Endothelial cell of umbilical vein (primary cell): ENCODE measurements around the gene TMEM208. TPM values are rescaled to one million over a fixed set of nuclear protein-coding genes. Genes with fewer than 3 reads are reported as not detected.
A peak's percentile ranks its signal among the peaks of the same experiment; 100 is the strongest.

Source experiments
- BruUV-seq: library from RNA; stranded (reverse); fragments of 400-500 nt; replicated peaks from 2 replicates; lab custom pipeline; 2021; lab: Mats Ljungman, UMichigan
- CTCF ChIA-PET: fragments of 300-600, 350-600 bp; sonication (Branson Sonifier 250); formaldehyde crosslinking; loops from one replicate; lab custom pipeline; 2021; ENCODE audit warnings: antibody characterized with exemption, inconsistent platforms; lab: Charles Lee
- POLR2A ChIA-PET: fragments of 300-600, 350-600 bp; sonication (Branson Sonifier 250); formaldehyde crosslinking; loops from one replicate; lab custom pipeline; 2021; ENCODE audit warnings: antibody characterized with exemption, inconsistent platforms; lab: Charles Lee
- DNase-seq: peaks from one replicate; pipeline ENCODE4 v3.0.0-alpha.2; 2011; ENCODE audit warnings: low read depth, low spot score
- FAIRE-seq: peaks from 2 replicates; lab custom pipeline; 2011; peaks lifted over from hg19 to GRCh38; lab: Jason Lieb, UNC
- H2AFZ ChIP-seq: 2 replicates; pipeline ENCODE4 v1.6.0; 2012; ENCODE audit warnings: low read depth, low read length, control low read depth, inconsistent platforms
- H3K27ac ChIP-seq: 2 replicates; pipeline ENCODE4 v1.5.1; 2011; ENCODE audit warnings: low read depth, mild to moderate bottlenecking, control low read depth, low read length, moderate library complexity; ENCODE audit not compliant: insufficient read depth
- H3K27me3 ChIP-seq, 2 experiments: 2 replicates each; pipeline versions ENCODE4 v1.6.0 to v1.6.1; 2011; ENCODE audit warnings: low read length in 2 of 2, mixed read lengths in 1 of 2; ENCODE audit not compliant: control insufficient read depth in 2 of 2, insufficient read depth in 2 of 2
- H3K36me3 ChIP-seq, 2 experiments: 2 replicates in 1 of 2; 3 replicates in 1 of 2; pipeline ENCODE4 v1.5.1; 2011; ENCODE audit warnings: low read length in 2 of 2, mild to moderate bottlenecking in 1 of 2, moderate library complexity in 1 of 2; ENCODE audit not compliant: control insufficient read depth in 2 of 2, insufficient read depth in 2 of 2; ENCODE audit errors: extremely low read depth in 1 of 2
- H3K4me1 ChIP-seq: 3 replicates; pipeline ENCODE4 v1.5.1; 2011; ENCODE audit warnings: mild to moderate bottlenecking, low read length; ENCODE audit not compliant: control insufficient read depth, insufficient read depth; ENCODE audit errors: extremely low read depth
- H3K4me2 ChIP-seq: 2 replicates; pipeline ENCODE4 v1.6.1; 2011; ENCODE audit warnings: low read length, control low read depth, mixed read lengths; ENCODE audit not compliant: insufficient read depth
- H3K4me3 ChIP-seq, 3 experiments: fragments of 200-600 bp in 1 of 3; sonication (generic), shearing (Covaris generic) in 1 of 3; replicated peaks in 1 of 3; 2 replicates each; pipeline ENCODE4 v1.5.1; 2011 to 2016; ENCODE audit warnings: control low read depth in 3 of 3, low read length in 3 of 3, mild to moderate bottlenecking in 2 of 3, inconsistent platforms in 1 of 3, low read depth in 1 of 3, moderate library complexity in 1 of 3; ENCODE audit not compliant: insufficient read depth in 1 of 3
- H3K79me2 ChIP-seq: 2 replicates; pipeline ENCODE4 v1.6.0; 2012; ENCODE audit warnings: low read length, inconsistent platforms; ENCODE audit not compliant: control insufficient read depth, insufficient read depth
- H3K9ac ChIP-seq: replicated peaks from 2 replicates; pipeline ENCODE3; 2011; ENCODE audit warnings: low read length, control low read depth; ENCODE audit not compliant: insufficient read depth; ENCODE audit errors: extremely low read depth
- H3K9me1 ChIP-seq: replicated peaks from 3 replicates; pipeline ENCODE4 v1.6.0; 2011; ENCODE audit warnings: mild to moderate bottlenecking, low read length; ENCODE audit not compliant: control insufficient read depth, insufficient read depth; ENCODE audit errors: extremely low read depth
- H3K9me3 ChIP-seq: replicated peaks from 2 replicates; pipeline ENCODE4 v1.5.1; 2012; ENCODE audit warnings: low read length, inconsistent platforms; ENCODE audit not compliant: control insufficient read depth, insufficient read depth
- H4K20me1 ChIP-seq: replicated peaks from 2 replicates; pipeline ENCODE3; 2011; ENCODE audit warnings: mild to moderate bottlenecking, low read length; ENCODE audit not compliant: control insufficient read depth, insufficient read depth; ENCODE audit errors: extremely low read depth
- CTCF ChIP-seq, 2 donors: IDR thresholded peaks; 1 replicate in 1 of 2; 2 replicates in 1 of 2; pipeline ENCODE4 v1.5.1; 2011; ENCODE audit warnings: low read length in 2 of 2, mild to moderate bottlenecking in 2 of 2, moderate library complexity in 2 of 2, control low read depth in 1 of 2, inconsistent platforms in 1 of 2, low read depth in 1 of 2; ENCODE audit not compliant: insufficient read depth in 1 of 2; ENCODE audit errors: extremely low read depth in 1 of 2
- EZH2 ChIP-seq: IDR thresholded peaks from 2 replicates; pipeline ENCODE4 v1.6.1; 2012; ENCODE audit warnings: borderline replicate concordance, low read depth, mild to moderate bottlenecking, moderate library complexity, low read length, inconsistent platforms; ENCODE audit not compliant: severe bottlenecking
- FOS ChIP-seq: IDR thresholded peaks from 2 replicates; pipeline ENCODE4 v1.6.1; 2011; ENCODE audit warnings: mild to moderate bottlenecking, low read length, moderate library complexity, borderline replicate concordance; ENCODE audit not compliant: insufficient read depth
- JUN ChIP-seq: IDR thresholded peaks from 2 replicates; pipeline ENCODE4 v1.6.1; 2011; ENCODE audit warnings: borderline replicate concordance, low read depth; ENCODE audit not compliant: insufficient read length, insufficient read depth
- MAX ChIP-seq: IDR thresholded peaks from 2 replicates; pipeline ENCODE4 v1.6.1; 2011; ENCODE audit not compliant: insufficient read depth, insufficient read length
- MYC ChIP-seq: IDR thresholded peaks from one replicate; pipeline ENCODE4 v1.6.1; 2011; ENCODE audit warnings: mild to moderate bottlenecking, low read depth, low read length
- POLR2A ChIP-seq: IDR thresholded peaks from 2 replicates; pipeline ENCODE4 v1.6.1; 2012; ENCODE audit warnings: low read depth, mild to moderate bottlenecking, control low read depth, low read length
- dilution Hi-C: fragments of 300-500 bp; cut with MboI; formaldehyde crosslinking; loops from one replicate; pipeline ENCODE4 v1.15.0; 2019; ENCODE audit warnings: low sequenced_read_pairs; ENCODE audit not compliant: extremely low pct_ligation_motif_present
- intact Hi-C: fragments of 100-400 bp; cut with micrococcal nuclease; formaldehyde crosslinking; loops from one replicate; pipeline ENCODE4 v1.10.0; 2022
- polyA plus RNA-seq, 4 experiments: library from polyadenylated mRNA; depleted of rRNA in 3 of 4; stranded (reverse) in 3 of 4; unstranded in 1 of 4; fragments of >200 nt; gene quantifications; 2 replicates each; pipeline versions ENCODE4 v1.2.1 to v1.2.3, GENCODE V29; 2011 to 2012; ENCODE audit warnings: missing spikeins in 1 of 4
- total RNA-seq: library from RNA; stranded (reverse); gene quantifications from 2 replicates; pipeline ENCODE4 v1.2.3, GENCODE V29; 2021

The TMEM208 gene
- total and polyA plus RNA-seq, 2 donors (not counting 3 experiments of a cell fraction or from before 2014, with no cell fraction given) = 35.3 to 94.0 TPM

GRCh38 chr16:67183284-67183626 lies 43.7 kb upstream of the TMEM208 start:
- H3K36me3 ChIP-seq = no peaks in the 10 kb centered on the region
- peak overlapping the region; percentile 93 for H2AFZ ChIP-seq
- H3K9me3 ChIP-seq = no peaks in the 10 kb centered on the region
- no peak for TF ChIP-seq EZH2
- TF ChIP-seq FOS = no peak
- no peak for TF ChIP-seq CTCF (IDR thresholded peaks at IDR 0.05; ENCODE audit: extremely low read depth in 1 of 2, insufficient read depth in 1 of 2, low read depth in 1 of 2, low read length in 2 of 2)
- TF ChIP-seq MAX = no peak
- TF ChIP-seq MYC = no peak
- TF ChIP-seq POLR2A = no peak
- TF ChIP-seq JUN = no peak
- H3K9me1 ChIP-seq = no peaks in the 10 kb centered on the region
- H3K79me2 ChIP-seq = peaks cover 13% of the 10 kb centered on the region
- no peaks in the 10 kb centered on the region for H3K27me3 ChIP-seq
- dilution Hi-C loops (no loop called here), intact Hi-C loops (loop anchor here (1.0 kb wide), 1 partner anchor 9 kb away; no protein-coding TSS in a partner anchor)
- H3K4me2 ChIP-seq = peak overlapping the region; percentile 96
- H3K9ac ChIP-seq = peak overlapping the region; percentile 99
- TSS peak; percentile 41 for BruUV-seq
- DNase-seq = no peak
- POLR2A ChIA-PET = no interaction called here
- H3K27ac ChIP-seq = peak overlapping the region; percentile 95
- CTCF ChIA-PET = interaction anchor here (0.7 to 3.5 kb wide), 4 partner anchors 14 to 229 kb away, joined by 3 to 40 read pairs (median 16); partner anchors contain the start of gene NOL3
- H3K4me1 ChIP-seq = peaks cover 33% of the 10 kb centered on the region
- no peak for FAIRE-seq
- H3K4me3 ChIP-seq = peak overlapping the region; percentile 75 to 90 (median 88)
- H4K20me1 ChIP-seq = no peaks in the 10 kb centered on the region
